GM18499 (cell line): ENCODE measurements around the gene SLBP.
A peak's percentile ranks its signal among the peaks of the same experiment; 100 is the strongest.
"Not testable (repeated sequence)": the region's sequence is repeated elsewhere in the genome, so short reads cannot be mapped to it uniquely, and the experiment has no call there.

ENCODE experiments used
- ATAC-seq: cut with Tn5 transposase; IDR thresholded peaks from one replicate; pipeline ENCODE4 v1.9.1; 2021; ENCODE audit warnings: moderate number of reproducible peaks; ENCODE audit not compliant: insufficient read depth, unreplicated experiment

The SLBP gene

GRCh38 chr4:1714303-1715001, 2.3 kb upstream of the SLBP start:
- no peak for ATAC-seq

- no peak for ATAC-seq
Observed at GRCh38 chr4:1713003-1713851, 1.1 kb upstream of the SLBP start.

- no peak for ATAC-seq
Observed at GRCh38 chr4:1711571-1712215, 426 bp downstream of the SLBP start.

- ATAC-seq: no peak
Observed at GRCh38 chr4:1711055-1711570, 1.0 kb downstream of the SLBP start.

GRCh38 chr4:1708581-1708980, 3.5 kb downstream of the SLBP start:
- ATAC-seq: no peak

GRCh38 chr4:1706358-1706757, 5.8 kb downstream of the SLBP start:
- no peak for ATAC-seq

- no peak for ATAC-seq
Observed at GRCh38 chr4:1705732-1706131, 6.4 kb downstream of the SLBP start.

GRCh38 chr4:1703867-1704266, 8.3 kb downstream of the SLBP start:
- ATAC-seq: no peak

- ATAC-seq: not testable (repeated sequence)
Observed at GRCh38 chr4:1701671-1702070, 10.4 kb downstream of the SLBP start.

- no peak for ATAC-seq
Observed at GRCh38 chr4:1695913-1696312, 16.2 kb downstream of the SLBP start.

GRCh38 chr4:1693131-1693896, 18.8 kb downstream of the SLBP start:
- no peak for ATAC-seq

GRCh38 chr4:1691737-1692373, 20.3 kb downstream of the SLBP start:
- no peak for ATAC-seq

GRCh38 chr4:1690698-1691097, 21.4 kb downstream of the SLBP start:
- no peak for ATAC-seq

- no peak for ATAC-seq
Observed at GRCh38 chr4:1686440-1687036, 25.6 kb downstream of the SLBP start.

- no peak for ATAC-seq
Observed at GRCh38 chr4:1685235-1686150, 26.6 kb downstream of the SLBP start.

GRCh38 chr4:1684506-1685234, 27.4 kb downstream of the SLBP start:
- ATAC-seq: peak; percentile 54

- ATAC-seq: no peak
Observed at GRCh38 chr4:1683736-1684505, 28.2 kb downstream of the SLBP start, which contains the start of gene FAM53A. TSS of gene FAM53A (minus strand) at chr4:1684313. CDS start at chr4:1668741, 15,572 bp downstream.
